Measurements from ENCODE around the gene RAB8A. TPM values are rescaled to one million over a fixed set of nuclear protein-coding genes. Genes with fewer than 3 reads are reported as not detected.

RAB8A gene
- total RNA-seq, 1 experiment from 2014 or later: 102 TPM

Other genes starting within 250 kb of the RAB8A start
- gene CYP4F2, start 213.8 kb upstream of the RAB8A start, total RNA-seq (2014; rRNA removed; shearing (Covaris generic)): not detected in 2 replicates
- 0.13 TPM in 1 of 2 replicates, not detected in the other for gene CYP4F11, start 177.4 kb upstream of the RAB8A start, total RNA-seq (2014; rRNA removed; shearing (Covaris generic))
- not detected in 2 replicates for gene OR10H4, start 162.9 kb upstream of the RAB8A start, total RNA-seq (2014; rRNA removed; shearing (Covaris generic))
- 408 and 419 TPM in 2 replicates for gene TPM4, start 35.4 kb upstream of the RAB8A start, total RNA-seq (2014; rRNA removed; shearing (Covaris generic))
- gene HSH2D, start 31.8 kb downstream of the RAB8A start, total RNA-seq (2014; rRNA removed; shearing (Covaris generic)): 0.23 and 0.42 TPM in 2 replicates
- gene CIB3, start 61.6 kb downstream of the RAB8A start, total RNA-seq (2014; rRNA removed; shearing (Covaris generic)): not detected in 2 replicates
- 124 and 130 TPM in 2 replicates for gene FAM32A, start 73.5 kb downstream of the RAB8A start, total RNA-seq (2014; rRNA removed; shearing (Covaris generic))
- 102 and 104 TPM in 2 replicates for gene AP1M1, start 86.0 kb downstream of the RAB8A start, total RNA-seq (2014; rRNA removed; shearing (Covaris generic))
- 2.3 and 4.1 TPM in 2 replicates for gene KLF2, start 212.9 kb downstream of the RAB8A start, total RNA-seq (2014; rRNA removed; shearing (Covaris generic))

All from SJCRH30 (cell line).